Pons (tissue), 1 donor: ENCODE measurements around the gene IAH1.

Experiments used
- DNase-seq: peaks from one replicate; pipeline ENCODE4 v3.0.0-alpha.2; 2016; ENCODE audit warnings: low spot score

Gene IAH1

DNA sequence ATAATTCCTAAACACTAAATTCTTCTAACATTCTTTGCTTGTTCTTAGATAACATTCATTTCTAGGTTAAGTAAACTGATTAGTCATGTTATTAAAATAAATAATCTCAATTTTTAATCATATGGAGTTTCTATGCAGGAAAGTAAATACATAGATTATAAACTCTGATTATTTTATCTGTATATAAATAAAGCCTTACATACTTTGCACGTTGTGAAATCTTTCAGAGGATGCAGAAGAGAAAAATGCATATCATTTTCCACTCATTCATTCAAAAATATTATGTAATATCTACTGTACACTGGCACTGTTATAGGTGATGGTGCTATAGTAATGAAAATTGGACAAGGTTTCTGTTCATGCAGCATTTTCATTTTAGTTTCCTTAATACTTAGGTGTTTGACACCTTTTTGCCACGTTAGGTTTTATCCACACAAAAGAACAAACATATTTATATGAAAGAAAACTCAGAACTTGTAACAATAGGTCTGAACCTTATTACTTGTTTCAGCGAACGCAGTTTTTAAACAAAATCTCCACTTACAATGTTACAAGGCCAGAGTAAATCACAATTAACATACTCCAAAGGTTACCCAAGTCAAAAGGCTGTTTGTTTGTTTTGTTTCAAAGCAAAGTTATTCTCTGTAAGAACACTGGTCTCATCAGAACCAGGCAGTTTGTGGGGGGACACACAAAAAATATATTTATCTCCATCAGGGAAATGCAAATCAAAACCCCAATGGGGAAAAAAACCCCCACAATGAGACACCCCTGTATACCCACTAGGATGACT, 53.8 kb downstream of the IAH1 start:
- no peak for DNase-seq

DNA sequence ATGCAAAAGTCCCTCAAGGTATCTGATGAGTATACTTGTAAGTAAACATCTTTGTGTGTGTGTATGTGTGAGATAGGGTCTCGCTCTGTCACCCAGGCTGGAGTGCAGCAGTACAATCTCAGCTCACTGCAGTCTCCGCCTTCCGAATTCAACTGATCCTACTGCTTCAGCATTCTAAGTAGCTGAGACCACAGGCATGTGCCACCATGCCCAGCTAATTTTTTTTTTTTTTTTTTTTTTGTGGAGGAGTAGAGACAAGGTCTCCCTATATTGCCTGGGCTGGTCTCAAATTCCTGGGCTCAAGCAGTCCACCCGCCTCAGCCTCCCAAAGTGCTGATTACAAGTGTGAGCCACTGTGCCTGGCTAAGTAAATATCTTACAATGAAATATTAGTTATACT, 58.1 kb downstream of the IAH1 start:
- DNase-seq = no peak

DNA sequence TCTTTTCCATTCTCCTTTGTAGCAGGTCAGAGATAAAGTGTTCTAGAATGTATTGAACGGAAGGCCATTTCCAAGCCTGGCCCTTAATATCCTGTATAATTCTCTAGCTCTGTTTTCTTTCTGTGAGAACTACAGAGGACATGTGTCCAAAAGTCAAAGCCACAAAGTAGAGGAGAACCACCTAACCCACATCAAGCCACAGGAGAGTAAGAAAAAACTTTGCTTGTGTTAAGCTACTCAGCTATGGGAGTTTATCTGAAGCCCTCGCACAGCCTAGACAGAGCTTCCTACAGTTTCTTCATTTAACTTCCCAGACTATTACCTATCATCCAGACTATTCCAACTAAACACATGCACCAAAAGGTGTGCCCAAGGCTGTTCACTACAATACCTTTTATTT, 59.3 kb downstream of the IAH1 start:
- no peak for DNase-seq

GRCh38 chr2:9535177-9535576, 60.8 kb downstream of the IAH1 start:
- no peak for DNase-seq

DNA sequence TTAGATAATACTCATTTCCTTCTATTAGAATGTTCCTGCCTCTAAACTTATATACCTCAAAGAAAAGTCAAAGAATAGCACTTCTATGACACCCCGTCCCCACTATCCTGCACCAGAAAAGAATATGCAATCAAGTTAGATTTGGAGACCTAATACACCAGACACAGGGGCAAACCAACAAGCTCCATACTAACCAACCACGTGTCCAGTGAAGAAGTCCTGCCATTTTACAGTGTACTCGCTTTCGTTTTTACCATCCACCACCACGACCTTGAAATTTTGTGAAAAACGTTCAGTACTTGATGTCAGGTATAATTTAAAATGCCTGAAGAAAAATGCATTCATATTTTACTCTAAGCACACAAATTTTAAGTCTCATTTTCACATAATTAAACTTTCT, 62.2 kb downstream of the IAH1 start:
- DNase-seq = no peak

DNA sequence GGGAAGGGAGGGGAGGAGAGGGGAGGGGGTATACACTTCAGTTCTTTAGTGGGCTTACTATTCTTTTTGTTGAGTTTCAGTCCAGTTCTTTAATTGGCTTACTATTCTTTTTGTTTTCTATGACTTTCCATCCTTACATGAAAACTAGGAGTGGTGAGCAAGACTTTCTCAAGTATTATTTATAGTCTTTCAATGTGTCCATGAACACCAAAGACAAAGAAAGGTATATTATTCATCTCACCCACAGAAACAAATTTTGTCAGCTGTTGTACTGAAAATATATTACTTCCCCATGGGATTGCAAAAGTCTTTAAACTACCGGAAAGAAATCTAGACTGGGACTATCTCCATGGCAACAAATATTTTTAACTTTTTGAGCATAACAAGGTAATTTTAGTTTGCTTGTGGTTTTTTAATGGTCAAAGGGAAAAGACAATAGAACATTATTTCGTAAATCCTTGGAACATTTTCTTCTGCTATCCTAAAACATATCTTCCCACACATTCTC, 63.7 kb downstream of the IAH1 start:
- DNase-seq = peak; percentile 47
